ENCODE measurements around the gene CDCP2.

Gene CDCP2

DNA sequence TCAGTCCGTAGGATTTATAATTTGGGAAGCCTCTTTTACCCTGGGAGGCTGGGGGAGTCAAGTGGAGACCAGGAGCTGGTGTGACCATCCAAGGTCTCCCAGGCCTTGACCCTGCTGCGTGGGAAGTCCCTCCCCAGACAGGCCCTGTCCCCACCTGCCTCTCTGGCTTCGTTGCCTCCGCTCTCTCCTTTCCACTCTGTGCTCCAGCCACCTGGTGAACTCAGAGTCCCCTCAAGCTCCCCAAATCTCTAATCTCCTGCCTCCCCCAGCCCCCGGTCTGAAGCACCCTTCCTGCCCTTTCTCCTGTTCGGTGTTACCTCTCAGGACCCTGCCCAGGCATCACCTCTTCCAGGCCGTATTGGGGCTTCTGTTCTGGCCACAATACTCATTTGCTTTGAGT lies 27.9 kb downstream of the CDCP2 start:
- H3K27ac ChIP-seq (ENCODE audit: low read depth, low read length, poor library complexity, severe bottlenecking), result no peak overlapping the region
- no peak overlapping the region for H3K4me3 ChIP-seq (ENCODE audit: low read depth, low read length, poor library complexity, severe bottlenecking)
- H3K4me2 ChIP-seq (ENCODE audit: low read length), result no peak overlapping the region
- H3K9me2 ChIP-seq (ENCODE audit: low read depth, low read length), result no peaks in the 10 kb centered on the region
- no peaks in the 10 kb centered on the region for H3F3A ChIP-seq (ENCODE audit: insufficient read depth, low read length)
- no peaks in the 10 kb centered on the region for H3K9me3 ChIP-seq (ENCODE audit: low read length)
- H4K20me1 ChIP-seq (ENCODE audit: insufficient read depth, low read length), result no peaks in the 10 kb centered on the region
- H3K36me3 ChIP-seq (ENCODE audit: insufficient read depth, low read length), result no peaks in the 10 kb centered on the region
- H3K79me2 ChIP-seq (ENCODE audit: insufficient read depth, low read length), result no peaks in the 10 kb centered on the region
- H3K27me3 ChIP-seq (ENCODE audit: insufficient read depth, low read length), result peaks cover 8% of the 10 kb centered on the region; the same call in 1 of the 2 replicates
- H3K9ac ChIP-seq (ENCODE audit: low read length), result no peak overlapping the region
- H2AFZ ChIP-seq (ENCODE audit: low read length), result no peak overlapping the region
- peaks cover 20% of the 10 kb centered on the region for H3K4me1 ChIP-seq (ENCODE audit: insufficient read depth, low read length, severe bottlenecking)
- TF ChIP-seq, protein P1, sequence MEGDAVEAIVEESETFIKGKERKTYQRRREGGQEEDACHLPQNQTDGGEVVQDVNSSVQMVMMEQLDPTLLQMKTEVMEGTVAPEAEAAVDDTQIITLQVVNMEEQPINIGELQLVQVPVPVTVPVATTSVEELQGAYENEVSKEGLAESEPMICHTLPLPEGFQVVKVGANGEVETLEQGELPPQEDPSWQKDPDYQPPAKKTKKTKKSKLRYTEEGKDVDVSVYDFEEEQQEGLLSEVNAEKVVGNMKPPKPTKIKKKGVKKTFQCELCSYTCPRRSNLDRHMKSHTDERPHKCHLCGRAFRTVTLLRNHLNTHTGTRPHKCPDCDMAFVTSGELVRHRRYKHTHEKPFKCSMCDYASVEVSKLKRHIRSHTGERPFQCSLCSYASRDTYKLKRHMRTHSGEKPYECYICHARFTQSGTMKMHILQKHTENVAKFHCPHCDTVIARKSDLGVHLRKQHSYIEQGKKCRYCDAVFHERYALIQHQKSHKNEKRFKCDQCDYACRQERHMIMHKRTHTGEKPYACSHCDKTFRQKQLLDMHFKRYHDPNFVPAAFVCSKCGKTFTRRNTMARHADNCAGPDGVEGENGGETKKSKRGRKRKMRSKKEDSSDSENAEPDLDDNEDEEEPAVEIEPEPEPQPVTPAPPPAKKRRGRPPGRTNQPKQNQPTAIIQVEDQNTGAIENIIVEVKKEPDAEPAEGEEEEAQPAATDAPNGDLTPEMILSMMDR (IDR thresholded peaks at IDR 0.05; ENCODE audit: low read length), result no peak
- TF ChIP-seq EZH2 (IDR thresholded peaks at IDR 0.05; ENCODE audit: borderline replicate concordance, low read length), result no peak

- no peak for TF ChIP-seq EZH2 (IDR thresholded peaks at IDR 0.05; ENCODE audit: borderline replicate concordance, low read length)
- TF ChIP-seq, protein P1 (IDR thresholded peaks at IDR 0.05; ENCODE audit: low read length), result no peak
- Histone ChIP-seq H3K4me2 (ENCODE audit: low read length) (peak overlapping the region; percentile 22; the same call in 1 of the 2 replicates), H2AFZ (ENCODE audit: low read length) (no peak overlapping the region)
Measured at GRCh38 chr1:54124472-54124871, 28.3 kb downstream of the CDCP2 start.

DNA sequence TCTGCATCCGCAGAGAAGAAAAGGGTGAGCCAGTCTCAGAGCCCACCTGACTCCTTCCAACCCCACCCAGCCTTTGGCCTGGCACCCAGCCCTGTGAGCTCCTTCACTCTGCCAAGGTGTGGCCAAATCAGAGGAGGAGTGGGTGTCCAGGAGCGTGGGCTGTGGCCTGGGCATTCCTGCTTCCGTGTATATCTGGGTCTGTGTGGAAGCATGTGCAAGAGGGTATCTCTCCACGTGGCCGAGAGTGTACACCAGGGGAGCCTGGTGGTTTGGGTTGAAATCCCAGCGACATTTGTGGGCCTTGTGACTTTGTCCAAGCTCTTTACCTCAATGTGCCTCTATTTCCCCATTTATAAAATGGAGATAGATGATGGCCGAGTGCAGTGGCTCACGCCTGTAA lies 29.8 kb downstream of the CDCP2 start:
- peaks cover 20% of the 10 kb centered on the region for H3K4me1 ChIP-seq (ENCODE audit: insufficient read depth, low read length, severe bottlenecking)
- H3K27ac ChIP-seq (ENCODE audit: low read depth, low read length, poor library complexity, severe bottlenecking), result no peak overlapping the region
- no peak overlapping the region for H3K4me3 ChIP-seq (ENCODE audit: low read depth, low read length, poor library complexity, severe bottlenecking)
- H3K9me3 ChIP-seq (ENCODE audit: low read length), result no peaks in the 10 kb centered on the region
- H3K79me2 ChIP-seq (ENCODE audit: insufficient read depth, low read length), result no peaks in the 10 kb centered on the region
- H3K27me3 ChIP-seq (ENCODE audit: insufficient read depth, low read length), result peaks cover 14% of the 10 kb centered on the region
- H3K9me2 ChIP-seq (ENCODE audit: low read depth, low read length), result no peaks in the 10 kb centered on the region
- no peak overlapping the region for H3K9ac ChIP-seq (ENCODE audit: low read length)
- H3K4me2 ChIP-seq (ENCODE audit: low read length), result no peak overlapping the region
- H3F3A ChIP-seq (ENCODE audit: insufficient read depth, low read length), result no peaks in the 10 kb centered on the region
- no peak overlapping the region for H2AFZ ChIP-seq (ENCODE audit: low read length)
- TF ChIP-seq EZH2 (IDR thresholded peaks at IDR 0.05; ENCODE audit: borderline replicate concordance, low read length), result no peak
- TF ChIP-seq, protein P1 (IDR thresholded peaks at IDR 0.05; ENCODE audit: low read length), result no peak
- H3K36me3 ChIP-seq (ENCODE audit: insufficient read depth, low read length), result no peaks in the 10 kb centered on the region
- H4K20me1 ChIP-seq (ENCODE audit: insufficient read depth, low read length), result no peaks in the 10 kb centered on the region

More at GRCh38 chr1:54124472-54124871, 28.3 kb downstream of the CDCP2 start:
- Histone ChIP-seq H3K36me3 (ENCODE audit: insufficient read depth, low read length) (no peaks in the 10 kb centered on the region), H3K9ac (ENCODE audit: low read length) (no peak overlapping the region), H3K27me3 (ENCODE audit: insufficient read depth, low read length) (peaks cover 8% of the 10 kb centered on the region; the same call in 1 of the 2 replicates), H3K9me3 (ENCODE audit: low read length) (no peaks in the 10 kb centered on the region), H3K79me2 (ENCODE audit: insufficient read depth, low read length) (no peaks in the 10 kb centered on the region), H3F3A (ENCODE audit: insufficient read depth, low read length) (no peaks in the 10 kb centered on the region), H4K20me1 (ENCODE audit: insufficient read depth, low read length) (no peaks in the 10 kb centered on the region), H3K4me1 (ENCODE audit: insufficient read depth, low read length, severe bottlenecking) (peaks cover 20% of the 10 kb centered on the region), H3K9me2 (ENCODE audit: low read depth, low read length) (no peaks in the 10 kb centered on the region), H3K27ac (ENCODE audit: low read depth, low read length, poor library complexity, severe bottlenecking) (no peak overlapping the region), H3K4me3 (ENCODE audit: low read depth, low read length, poor library complexity, severe bottlenecking) (no peak overlapping the region)
